HEK293 (cell line): ENCODE data around the gene GABBR2.

ENCODE experiments used
- CTCF ChIA-PET: fragments of 350-600 bp; formaldehyde crosslinking; extraction: SDS; loops from one replicate; lab custom pipeline; 2021; ENCODE audit warnings: antibody characterized with exemption; lab: Yijun Ruan, JAX
- POLR2A ChIA-PET: fragments of 300-600 bp; formaldehyde crosslinking; extraction: SDS; loops from one replicate; lab custom pipeline; 2020; ENCODE audit warnings: antibody characterized with exemption, inconsistent platforms; lab: Yijun Ruan, JAX
- H3K27ac ChIP-seq: fragments of 200-500 bp; sonication (Bioruptor generic); 2 replicates; pipeline ENCODE4 v1.5.1; 2014; ENCODE audit warnings: low read depth, low read length, control low read depth, inconsistent platforms; ENCODE audit errors: extremely low read depth
- H3K36me3 ChIP-seq, 2 experiments: fragments of 200-500 bp in 1 of 2; sonication (Bioruptor generic) in 1 of 2; 1 replicate in 1 of 2; 2 replicates in 1 of 2; pipeline ENCODE4 v1.5.1; 2014 to 2017; ENCODE audit warnings: inconsistent platforms in 2 of 2, low read length in 2 of 2; ENCODE audit not compliant: control insufficient read depth in 2 of 2, insufficient read depth in 1 of 2
- H3K4me1 ChIP-seq: fragments of 200-500 bp; sonication (Bioruptor generic); 2 replicates; pipeline ENCODE4 v1.5.1; 2014; ENCODE audit warnings: mild to moderate bottlenecking, low read length, inconsistent platforms; ENCODE audit not compliant: control insufficient read depth, insufficient read depth
- H3K4me3 ChIP-seq: 2 replicates; pipeline ENCODE4 v1.5.1; 2011; ENCODE audit warnings: low read depth, mild to moderate bottlenecking, control low read depth, low read length, moderate library complexity
- H3K9me3 ChIP-seq: fragments of 200-500 bp; sonication (Bioruptor generic); 2 replicates; pipeline ENCODE4 v1.5.1; 2014; ENCODE audit warnings: low read depth, low read length, inconsistent platforms; ENCODE audit not compliant: control insufficient read depth, insufficient read depth
- BCL11B ChIP-seq: fragments of 450-650 bp; formaldehyde crosslinking; IDR thresholded peaks from 2 replicates; pipeline ENCODE4 v1.5.1; 2016; ENCODE audit warnings: low read depth, missing biosample characterization, missing genetic modification characterization
- HOXD13 ChIP-seq: sonication (generic); formaldehyde crosslinking; IDR thresholded peaks from 2 replicates; pipeline ENCODE4 v1.8.0; 2022; ENCODE audit warnings: missing genetic modification reagents, borderline replicate concordance
- PRDM2 ChIP-seq: fragments of 450-650 bp; formaldehyde crosslinking; IDR thresholded peaks from 2 replicates; pipeline ENCODE4 v1.5.1; 2016; ENCODE audit warnings: missing biosample characterization, missing genetic modification characterization, borderline replicate concordance
- ZBTB26 ChIP-seq: fragments of 450-650 bp; formaldehyde crosslinking; optimal IDR thresholded peaks from 2 replicates; pipeline ENCODE3; 2016; ENCODE audit warnings: missing biosample characterization, mild to moderate bottlenecking, missing genetic modification characterization
- ZBTB44 ChIP-seq: fragments of 450-650 bp; IDR thresholded peaks from 2 replicates; pipeline ENCODE4 v1.5.1; 2018; ENCODE audit warnings: missing biosample characterization, mild to moderate bottlenecking, missing genetic modification characterization
- ZFP69B ChIP-seq: fragments of 450-650 bp; formaldehyde crosslinking; IDR thresholded peaks from 2 replicates; pipeline ENCODE4 v1.5.1; 2016; ENCODE audit warnings: missing biosample characterization, missing genetic modification characterization
- ZNF146 ChIP-seq: fragments of 450-650 bp; formaldehyde crosslinking; IDR thresholded peaks from 2 replicates; pipeline ENCODE4 v1.5.1; 2016; ENCODE audit warnings: missing biosample characterization, missing genetic modification characterization
- ZNF175 ChIP-seq: fragments of 450-650 bp; formaldehyde crosslinking; IDR thresholded peaks from 2 replicates; pipeline ENCODE4 v1.5.1; 2016; ENCODE audit warnings: missing biosample characterization, missing genetic modification characterization
- ZNF184 ChIP-seq: fragments of 450-650 bp; IDR thresholded peaks from 2 replicates; pipeline ENCODE4 v1.5.1; 2018; ENCODE audit warnings: missing biosample characterization, mild to moderate bottlenecking, missing genetic modification characterization
- ZNF580 ChIP-seq: fragments of 450-650 bp; formaldehyde crosslinking; IDR thresholded peaks from 2 replicates; pipeline ENCODE4 v1.5.1; 2016; ENCODE audit warnings: missing biosample characterization, missing genetic modification characterization
- ZNF596 ChIP-seq: fragments of 450-650 bp; IDR thresholded peaks from 2 replicates; pipeline ENCODE4 v1.5.0; 2018; ENCODE audit warnings: missing biosample characterization, mild to moderate bottlenecking, missing genetic modification characterization, moderate library complexity
- ZSCAN16 ChIP-seq: fragments of 450-650 bp; formaldehyde crosslinking; IDR thresholded peaks from 2 replicates; pipeline ENCODE4 v1.5.1; 2016; ENCODE audit warnings: missing biosample characterization, missing genetic modification characterization
- ZSCAN30 ChIP-seq: fragments of 450-650 bp; IDR thresholded peaks from 2 replicates; pipeline ENCODE4 v1.5.1; 2018; ENCODE audit warnings: missing biosample characterization, mild to moderate bottlenecking, missing genetic modification characterization, moderate library complexity
- TF ChIP-seq, protein P1 (sequence below): fragments of 450-650 bp; formaldehyde crosslinking; IDR thresholded peaks from 2 replicates; pipeline ENCODE4 v1.5.1; 2016; ENCODE audit warnings: missing biosample characterization, missing genetic modification characterization
- TF ChIP-seq, protein P2 (sequence below): fragments of 450-650 bp; formaldehyde crosslinking; conservative IDR thresholded peaks from 2 replicates; pipeline ENCODE4 v1.5.1; 2016; ENCODE audit warnings: low read depth, missing biosample characterization, missing genetic modification characterization

Gene GABBR2

GRCh38 chr9:98740226-98740881 lies 31.6 kb upstream of the GABBR2 start (continued):
- TF ChIP-seq PRDM2 (tag by site-specific recombination) (no peak), ZSCAN16 (tag by site-specific recombination) (no peak)

GRCh38 chr9:98738741-98739140 lies 30.0 kb upstream of the GABBR2 start:
- H3K9me3 ChIP-seq, result no peaks in the 10 kb centered on the region
- peaks cover 0 to 55% of the 10 kb centered on the region in 2 experiments; a peak in 2 of 3 replicates for H3K36me3 ChIP-seq
- H3K4me1 ChIP-seq, result no peaks in the 10 kb centered on the region
- TF ChIP-seq ZNF175 (tag by site-specific recombination) (no peak), ZNF146 (tag by site-specific recombination) (peak; percentile 46; the same call in 1 of the 2 replicates), BCL11B (tag by site-specific recombination) (no peak), ZFP69B (tag by site-specific recombination) (no peak)
- TF ChIP-seq, protein P1, sequence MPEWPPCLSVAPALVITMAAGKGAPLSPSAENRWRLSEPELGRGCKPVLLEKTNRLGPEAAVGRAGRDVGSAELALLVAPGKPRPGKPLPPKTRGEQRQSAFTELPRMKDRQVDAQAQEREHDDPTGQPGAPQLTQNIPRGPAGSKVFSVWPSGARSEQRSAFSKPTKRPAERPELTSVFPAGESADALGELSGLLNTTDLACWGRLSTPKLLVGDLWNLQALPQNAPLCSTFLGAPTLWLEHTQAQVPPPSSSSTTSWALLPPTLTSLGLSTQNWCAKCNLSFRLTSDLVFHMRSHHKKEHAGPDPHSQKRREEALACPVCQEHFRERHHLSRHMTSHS (tag by site-specific recombination), result no peak
- no peak overlapping the region for H3K27ac ChIP-seq
- POLR2A ChIA-PET, result no interaction called here
- CTCF ChIA-PET, result no interaction called here
- H3K4me3 ChIP-seq, result no peak overlapping the region

GRCh38 chr9:98736226-98736625 lies 27.5 kb upstream of the GABBR2 start:
- Histone ChIP-seq H3K4me3 (no peak overlapping the region), H3K27ac (no peak overlapping the region), H3K9me3 (no peaks in the 10 kb centered on the region), H3K36me3 (peaks cover 0 to 49% of the 10 kb centered on the region in 2 experiments; a peak in 2 of 3 replicates), H3K4me1 (no peaks in the 10 kb centered on the region)
- POLR2A ChIA-PET, result no interaction called here
- CTCF ChIA-PET, result interaction anchor here (0.6 kb wide), 1 partner anchor 522 kb away, joined by 3 read pairs; no protein-coding TSS in a partner anchor
- TF ChIP-seq ZSCAN30 (tag by site-specific recombination) (no peak), ZBTB44 (tag by site-specific recombination) (no peak), ZNF580 (tag by site-specific recombination) (no peak), ZNF596 (tag by site-specific recombination) (no peak), ZBTB26 (tag by site-specific recombination) (no peak), HOXD13 (no peak), ZNF184 (no peak)
- TF ChIP-seq, protein P2, sequence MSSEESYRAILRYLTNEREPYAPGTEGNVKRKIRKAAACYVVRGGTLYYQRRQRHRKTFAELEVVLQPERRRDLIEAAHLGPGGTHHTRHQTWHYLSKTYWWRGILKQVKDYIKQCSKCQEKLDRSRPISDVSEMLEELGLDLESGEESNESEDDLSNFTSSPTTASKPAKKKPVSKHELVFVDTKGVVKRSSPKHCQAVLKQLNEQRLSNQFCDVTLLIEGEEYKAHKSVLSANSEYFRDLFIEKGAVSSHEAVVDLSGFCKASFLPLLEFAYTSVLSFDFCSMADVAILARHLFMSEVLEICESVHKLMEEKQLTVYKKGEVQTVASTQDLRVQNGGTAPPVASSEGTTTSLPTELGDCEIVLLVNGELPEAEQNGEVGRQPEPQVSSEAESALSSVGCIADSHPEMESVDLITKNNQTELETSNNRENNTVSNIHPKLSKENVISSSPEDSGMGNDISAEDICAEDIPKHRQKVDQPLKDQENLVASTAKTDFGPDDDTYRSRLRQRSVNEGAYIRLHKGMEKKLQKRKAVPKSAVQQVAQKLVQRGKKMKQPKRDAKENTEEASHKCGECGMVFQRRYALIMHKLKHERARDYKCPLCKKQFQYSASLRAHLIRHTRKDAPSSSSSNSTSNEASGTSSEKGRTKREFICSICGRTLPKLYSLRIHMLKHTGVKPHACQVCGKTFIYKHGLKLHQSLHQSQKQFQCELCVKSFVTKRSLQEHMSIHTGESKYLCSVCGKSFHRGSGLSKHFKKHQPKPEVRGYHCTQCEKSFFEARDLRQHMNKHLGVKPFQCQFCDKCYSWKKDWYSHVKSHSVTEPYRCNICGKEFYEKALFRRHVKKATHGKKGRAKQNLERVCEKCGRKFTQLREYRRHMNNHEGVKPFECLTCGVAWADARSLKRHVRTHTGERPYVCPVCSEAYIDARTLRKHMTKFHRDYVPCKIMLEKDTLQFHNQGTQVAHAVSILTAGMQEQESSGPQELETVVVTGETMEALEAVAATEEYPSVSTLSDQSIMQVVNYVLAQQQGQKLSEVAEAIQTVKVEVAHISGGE (tag by site-specific recombination), result no peak
